IPS DF 19.7 (cell line): Measurements from ENCODE around the gene ABCC9.

ENCODE experiments used
- DNase-seq: peaks from one replicate; pipeline ENCODE4 v3.0.0-alpha.2; 2013; ENCODE audit warnings: low read depth, low spot score

The ABCC9 gene

DNA sequence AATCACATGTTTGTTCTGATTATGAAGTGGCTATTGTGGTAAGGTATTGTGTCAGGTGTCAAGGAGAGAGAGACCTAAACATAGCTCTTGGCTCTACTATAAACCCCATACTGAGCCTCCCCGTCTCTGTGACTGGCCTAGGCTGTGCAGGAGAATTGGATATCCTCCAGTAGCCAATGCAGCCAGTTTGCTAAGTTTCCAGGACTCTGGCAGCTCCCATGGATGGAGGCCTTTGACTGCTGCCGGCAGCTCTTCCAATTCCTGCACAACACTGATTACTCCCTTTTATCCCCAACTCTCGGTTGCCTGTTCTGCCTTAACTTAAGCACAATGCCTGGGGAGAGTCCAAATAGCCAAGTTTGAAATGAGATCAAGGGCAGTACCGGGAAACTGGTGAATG is 59.3 kb downstream of the ABCC9 start:
- no peak for DNase-seq

DNA sequence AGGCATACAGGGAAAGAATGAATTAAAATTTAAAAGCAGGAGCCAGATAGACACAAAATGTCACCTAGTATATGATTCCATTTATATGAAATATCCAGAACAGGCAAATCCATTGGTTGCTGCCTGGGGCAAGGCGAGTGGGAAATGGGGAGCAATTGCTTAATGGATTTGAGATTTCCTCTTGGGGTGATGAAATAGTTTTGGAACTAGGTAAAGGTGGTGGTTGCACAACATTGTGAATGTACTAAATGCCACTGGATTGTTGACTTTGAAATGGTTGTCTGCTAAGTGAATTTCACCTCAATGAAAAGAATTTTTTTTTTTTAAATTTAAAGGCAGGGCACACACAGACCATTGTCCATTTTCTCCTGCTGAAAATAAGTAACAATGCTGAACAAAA is 61.9 kb downstream of the ABCC9 start:
- DNase-seq, result no peak

- no peak for DNase-seq
Observed at GRCh38 chr12:21877293-21877982, 63.8 kb downstream of the ABCC9 start.

GRCh38 chr12:21865846-21866245 is 75.4 kb downstream of the ABCC9 start:
- no peak for DNase-seq

DNA sequence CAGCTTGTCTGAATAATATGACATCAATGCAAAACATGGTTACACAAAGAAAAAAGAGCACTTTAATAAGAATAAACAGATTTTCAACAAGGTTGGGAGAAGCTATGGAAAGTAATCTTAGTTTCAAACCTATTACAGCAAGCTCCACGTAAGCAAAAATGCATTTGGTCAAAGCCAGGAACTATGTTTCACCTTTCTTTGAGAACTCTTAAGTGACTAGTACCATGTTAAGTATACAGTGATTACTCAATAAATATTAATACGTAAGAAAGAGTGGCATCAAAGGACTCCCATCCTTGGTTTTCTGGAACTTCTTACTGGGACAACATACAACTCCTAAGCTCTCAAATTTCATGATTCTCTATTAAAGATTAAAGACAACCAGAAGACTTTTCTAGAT is 80.7 kb downstream of the ABCC9 start:
- DNase-seq, result no peak

DNA sequence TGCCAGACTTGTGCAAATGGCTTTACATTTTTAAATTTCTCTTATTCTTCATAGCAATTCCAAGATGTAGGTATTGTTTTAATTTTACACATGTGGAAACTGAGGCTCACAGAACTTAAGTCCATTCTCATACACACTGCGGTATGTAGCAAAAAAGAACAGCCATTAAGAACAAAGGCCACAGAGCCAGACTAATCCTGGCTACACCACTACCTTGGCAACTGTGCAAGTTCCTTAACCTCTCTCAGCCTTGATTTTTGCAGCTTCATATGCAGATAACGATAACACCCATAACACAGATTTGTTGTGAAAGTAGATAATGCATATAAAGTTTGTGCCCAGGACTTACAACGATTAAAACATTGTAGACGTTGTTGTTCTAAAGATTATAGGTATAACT is 81.1 kb downstream of the ABCC9 start:
- DNase-seq, result no peak

- DNase-seq, result no peak
Observed at GRCh38 chr12:21852251-21852650, 89.0 kb downstream of the ABCC9 start.

DNA sequence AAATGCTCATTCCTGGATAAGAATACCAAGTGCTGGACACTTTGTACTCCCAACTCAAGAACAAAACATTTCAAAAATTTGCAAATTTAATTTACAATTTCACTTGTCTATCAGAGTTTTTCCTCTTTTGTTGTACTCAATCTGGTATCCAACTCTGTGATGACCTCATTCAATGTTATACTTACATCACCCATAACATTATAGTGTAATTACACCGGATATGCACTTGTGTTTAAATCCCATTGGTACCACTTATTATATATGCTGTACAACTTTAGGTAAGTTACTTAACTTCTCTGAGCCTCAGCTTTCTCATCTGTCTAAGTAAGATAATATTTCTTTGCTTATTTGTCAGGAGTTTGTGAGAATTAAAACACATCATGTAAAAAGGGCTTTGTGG is 90.1 kb downstream of the ABCC9 start:
- DNase-seq, result no peak

GRCh38 chr12:21850419-21850818 is 90.8 kb downstream of the ABCC9 start:
- no peak for DNase-seq

GRCh38 chr12:21849878-21850277 is 91.3 kb downstream of the ABCC9 start:
- no peak for DNase-seq

DNA sequence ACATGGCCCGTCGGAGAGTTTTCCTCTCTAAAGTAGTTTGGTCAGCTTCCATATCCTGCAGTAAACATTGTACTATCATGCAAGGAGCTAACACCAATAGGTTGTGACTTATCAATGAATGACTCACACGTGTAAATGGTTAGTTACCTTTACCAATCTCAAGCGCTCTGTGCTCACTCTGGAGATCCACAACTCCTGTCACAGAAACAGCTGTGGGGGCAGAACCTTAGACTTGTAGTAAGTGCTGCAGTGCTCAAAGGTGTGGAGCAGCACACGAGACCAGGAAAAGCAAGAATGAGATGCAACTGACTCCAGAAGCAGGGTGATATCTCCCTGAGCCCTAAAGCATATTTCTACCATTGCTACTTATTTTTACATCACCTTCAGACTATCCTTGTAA is 93.0 kb downstream of the ABCC9 start:
- no peak for DNase-seq

GRCh38 chr12:21843795-21844194 is 97.4 kb downstream of the ABCC9 start:
- DNase-seq, result no peak

DNA sequence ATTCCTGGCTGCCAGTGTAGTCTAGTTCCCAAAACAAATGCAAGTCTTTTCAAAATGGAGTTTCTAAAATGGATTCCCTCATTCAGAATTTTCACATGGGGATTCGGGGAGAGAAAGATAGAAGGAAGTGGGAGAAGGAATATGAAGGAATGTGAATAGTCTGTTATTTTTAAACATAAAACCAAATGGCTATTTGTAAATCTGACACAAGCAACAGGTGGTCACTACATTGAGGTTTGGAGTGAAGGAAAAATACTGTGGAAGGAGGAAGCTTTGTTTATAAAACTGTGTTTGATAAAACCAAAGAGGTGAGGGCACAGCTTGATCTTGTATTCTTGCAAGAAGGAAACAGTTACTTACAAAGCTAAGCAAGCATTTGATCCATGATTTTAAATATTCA is 101.5 kb downstream of the ABCC9 start:
- DNase-seq, result no peak

DNA sequence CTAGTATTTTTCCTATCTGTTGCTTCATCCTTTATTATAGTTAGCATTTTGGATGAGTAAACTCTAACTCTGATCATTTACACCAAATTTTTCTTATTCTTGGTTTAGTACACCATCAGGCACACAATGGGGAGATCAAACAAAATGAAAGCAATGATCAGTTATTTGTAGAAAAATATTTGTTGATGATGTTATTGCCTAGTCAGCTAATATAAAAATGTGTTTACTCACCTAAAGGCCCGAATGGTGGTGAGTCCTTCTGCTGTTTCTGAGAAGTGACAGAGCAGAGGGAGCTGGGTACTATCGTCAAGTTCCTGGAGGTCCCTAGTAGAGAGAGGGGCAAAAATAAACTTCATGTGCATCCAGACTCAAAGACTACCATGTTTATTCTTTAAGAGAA is 103.4 kb downstream of the ABCC9 start:
- DNase-seq, result no peak

DNA sequence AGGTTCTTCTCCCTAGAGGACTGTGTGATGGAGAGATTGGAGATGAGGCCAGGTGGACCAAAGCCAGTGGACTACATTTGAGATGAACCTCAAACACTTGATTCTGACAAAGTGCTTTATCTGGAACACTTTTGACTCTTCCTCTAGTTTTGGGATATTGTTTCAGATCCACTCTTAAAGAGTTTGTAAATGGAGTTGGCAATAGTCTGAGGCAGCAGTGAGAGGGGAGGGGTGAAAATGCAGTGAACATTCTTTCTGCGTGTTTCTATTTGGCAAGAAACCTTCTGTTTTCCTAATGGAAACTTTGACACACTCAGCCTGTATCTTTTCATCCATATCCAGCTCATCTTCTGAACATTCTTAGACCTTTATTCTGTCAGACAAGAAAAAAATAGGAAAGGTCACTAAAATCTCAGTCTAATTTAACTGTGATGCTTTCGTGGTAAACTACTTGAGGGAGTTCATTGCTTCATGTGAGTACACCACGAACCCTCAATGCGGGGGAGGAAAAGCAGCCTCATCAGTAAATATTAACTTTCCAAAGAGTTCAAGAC is 109.4 kb downstream of the ABCC9 start:
- DNase-seq, result no peak

- DNase-seq, result no peak
Observed at GRCh38 chr12:21828779-21829178, 112.4 kb downstream of the ABCC9 start.

DNA sequence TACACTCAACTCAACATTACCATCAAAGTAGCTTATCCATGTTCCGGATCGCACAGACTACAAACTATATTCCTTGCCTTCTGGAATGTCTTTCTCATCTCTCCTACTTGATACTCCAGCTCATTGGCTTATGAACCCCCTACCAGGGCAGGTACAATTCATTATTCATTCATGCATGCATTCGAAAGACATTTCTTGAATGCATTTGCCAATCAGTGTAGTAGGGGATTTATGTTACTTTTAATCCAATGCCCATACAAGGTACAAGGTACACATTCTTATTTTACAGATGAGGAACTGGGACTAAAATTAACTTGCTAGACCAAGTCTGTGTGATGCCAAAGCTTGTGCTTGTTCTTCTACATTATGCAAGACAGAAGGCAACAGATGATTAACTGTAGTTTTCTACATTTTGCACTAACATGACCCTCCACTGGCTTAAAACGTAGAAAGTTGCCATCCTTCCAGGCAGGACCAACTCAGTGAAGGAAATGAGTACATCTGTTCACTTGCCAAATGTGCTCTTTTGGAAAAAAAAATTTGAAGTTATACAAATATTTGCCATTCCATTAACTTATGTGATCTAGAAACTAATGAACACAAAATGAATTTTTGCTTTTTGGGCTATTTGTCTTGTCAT is 113.0 kb downstream of the ABCC9 start:
- DNase-seq, result no peak

- no peak for DNase-seq
Observed at GRCh38 chr12:21827083-21827482, 114.1 kb downstream of the ABCC9 start.

- DNase-seq, result no peak
Observed at GRCh38 chr12:21826618-21826910, 114.7 kb downstream of the ABCC9 start.

DNA sequence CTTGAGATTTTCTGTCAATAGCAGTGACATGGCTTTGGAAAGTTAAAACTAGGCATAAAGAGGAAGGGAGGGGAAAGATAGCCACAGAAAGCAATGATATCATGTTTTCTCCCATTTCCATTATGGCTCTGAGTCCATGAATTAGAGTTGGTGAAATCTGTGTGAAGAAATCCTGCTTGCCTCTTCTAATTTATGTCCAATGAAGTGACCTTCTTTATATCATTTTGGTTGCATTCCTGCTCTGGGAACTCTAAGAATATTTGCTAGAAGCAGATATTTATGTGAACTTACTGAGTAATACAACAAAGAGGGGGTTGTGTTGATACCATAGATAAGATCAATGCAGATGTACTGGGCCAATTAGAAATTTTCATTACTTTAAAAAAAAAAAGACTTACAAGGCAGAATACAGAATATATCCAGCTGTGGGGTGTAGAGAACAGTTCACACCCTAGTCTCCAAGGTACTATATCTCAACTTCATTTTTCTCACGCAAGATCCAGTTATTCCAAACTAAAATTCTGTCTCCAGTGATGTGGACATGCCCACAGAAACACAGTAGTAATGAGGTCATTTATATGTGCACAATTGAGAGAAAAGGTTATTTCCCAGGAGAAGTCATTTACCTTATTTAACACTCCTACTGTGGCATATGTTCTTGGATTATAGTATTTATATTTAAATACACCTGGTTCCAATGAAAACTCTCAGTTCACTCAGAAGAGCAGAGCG is 115.2 kb downstream of the ABCC9 start:
- DNase-seq, result no peak

DNA sequence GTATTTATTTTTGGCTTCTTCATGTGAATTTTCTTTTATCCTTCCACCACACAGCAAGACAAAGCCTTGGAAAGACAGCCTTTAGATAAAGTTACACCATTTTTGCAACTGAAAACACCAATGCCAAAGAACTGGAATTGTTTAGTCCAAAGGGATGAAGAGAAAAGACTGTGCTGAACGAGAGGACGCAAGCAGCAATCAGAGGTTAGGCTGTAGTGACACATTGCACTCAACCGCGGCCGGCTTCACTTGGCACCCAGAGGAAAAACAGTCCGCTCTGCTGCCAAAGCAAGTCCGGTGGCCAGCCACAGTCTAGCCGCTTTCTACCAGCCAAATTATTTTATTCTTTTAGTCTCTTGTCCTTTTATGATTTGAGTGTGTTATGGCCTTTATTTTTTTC is 117.6 kb downstream of the ABCC9 start:
- DNase-seq, result no peak

GRCh38 chr12:21819678-21820077 is 121.5 kb downstream of the ABCC9 start:
- DNase-seq, result no peak

DNA sequence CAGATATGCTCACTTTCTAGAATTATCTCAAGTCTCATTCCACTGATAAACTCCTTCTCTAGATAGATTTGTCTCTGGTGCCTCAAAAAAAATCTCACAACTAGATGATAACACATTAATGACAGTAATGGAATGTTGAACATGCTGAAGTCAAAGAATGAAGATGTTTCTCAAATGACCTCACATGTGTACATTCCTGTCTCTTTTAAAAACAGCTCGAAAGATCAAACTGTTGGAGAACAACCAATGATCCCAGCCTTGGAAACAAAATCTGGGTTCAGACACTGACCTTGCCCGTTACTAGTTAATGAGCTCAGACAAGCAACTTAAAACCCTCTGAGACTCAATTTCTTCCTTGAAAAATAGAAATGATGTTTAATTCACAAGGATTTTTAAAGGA is 122.0 kb downstream of the ABCC9 start:
- DNase-seq, result no peak
